MCF 10A (cell line): ENCODE data around the gene PTPRE. TPM values are rescaled to one million over a fixed set of nuclear protein-coding genes. Genes with fewer than 3 reads are reported as not detected.
A peak's percentile ranks its signal among the peaks of the same experiment; 100 is the strongest.

ENCODE experiments used
- BruUV-seq: library from RNA; stranded (reverse); fragments of 400-500 nt; replicated peaks from 2 replicates; lab custom pipeline; 2021; lab: Mats Ljungman, UMichigan
- CTCF ChIA-PET: fragments of 300-600 bp; sonication (Branson Sonifier 250); formaldehyde crosslinking; extraction: SDS; loops from one replicate; lab custom pipeline; 2021; ENCODE audit warnings: antibody characterized with exemption, inconsistent platforms; lab: Yijun Ruan, JAX
- POLR2A ChIA-PET: fragments of 300-600, 350-650 bp; sonication (Branson Sonifier 250); formaldehyde crosslinking; extraction: SDS; loops from one replicate; lab custom pipeline; 2020; ENCODE audit warnings: antibody characterized with exemption, inconsistent platforms; lab: Yijun Ruan, JAX
- DNase-seq: peaks from one replicate; pipeline ENCODE4 v3.0.0-alpha.2; 2018; ENCODE audit not compliant: unreplicated experiment
- H3K27ac Mint-ChIP-seq: one replicate; pipeline ENCODE4 v1.8.0; 2022; ENCODE audit warnings: mild to moderate bottlenecking, low read depth, mixed read lengths; ENCODE audit not compliant: unreplicated experiment
- H3K27me3 Mint-ChIP-seq: one replicate; pipeline ENCODE4 v1.8.0; 2022; ENCODE audit warnings: mixed read lengths; ENCODE audit not compliant: insufficient read depth, unreplicated experiment
- H3K36me3 Mint-ChIP-seq: one replicate; pipeline ENCODE4 v1.8.0; 2022; ENCODE audit warnings: mild to moderate bottlenecking, moderate library complexity, mixed read lengths; ENCODE audit not compliant: insufficient read depth, unreplicated experiment
- H3K4me1 Mint-ChIP-seq: one replicate; pipeline ENCODE4 v1.8.0; 2022; ENCODE audit warnings: mixed read lengths; ENCODE audit not compliant: insufficient read depth, unreplicated experiment
- H3K4me3 Mint-ChIP-seq: one replicate; pipeline ENCODE4 v1.8.0; 2022; ENCODE audit warnings: mild to moderate bottlenecking, moderate library complexity, mixed read lengths; ENCODE audit not compliant: unreplicated experiment
- H3K9me3 Mint-ChIP-seq: one replicate; pipeline ENCODE4 v1.8.0; 2022; ENCODE audit warnings: mixed read lengths; ENCODE audit not compliant: unreplicated experiment
- CTCF ChIP-seq: fragments of 200-600 bp; IDR thresholded peaks from one replicate; pipeline ENCODE4 v1.8.0; 2022; ENCODE audit warnings: antibody characterized with exemption, mild to moderate bottlenecking; ENCODE audit not compliant: unreplicated experiment
- intact Hi-C: fragments of 100-400 bp; cut with micrococcal nuclease; formaldehyde crosslinking; loops from 2 replicates; pipeline ENCODE4 v1.14.1; 2022
- total RNA-seq: library from RNA; stranded (reverse); gene quantifications from 2 replicates; pipeline ENCODE4 v1.2.3, GENCODE V29; 2022

The PTPRE gene
- total RNA-seq, 1 experiment from 2014 or later: 34.6 TPM

DNA sequence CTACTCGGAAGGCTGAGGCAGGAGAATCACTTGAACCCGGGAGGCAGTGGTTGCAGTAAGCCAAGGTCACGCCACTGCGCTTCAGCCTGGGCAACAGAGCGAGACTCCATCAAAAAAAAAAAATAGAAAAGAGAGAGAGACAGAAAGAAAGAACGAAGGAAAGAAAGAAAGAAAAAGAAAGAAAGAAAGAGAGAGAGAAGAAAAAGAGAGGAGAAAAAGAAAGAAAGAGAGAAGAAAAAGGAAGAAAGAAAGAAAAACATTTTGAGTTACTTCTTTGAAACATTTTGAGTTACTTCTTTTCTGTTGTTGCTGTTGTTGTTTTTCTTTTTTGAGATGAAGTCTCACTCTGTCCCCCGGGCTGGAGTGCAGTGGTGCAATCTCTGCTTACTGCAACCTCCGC lies 221.7 kb downstream of the PTPRE start:
- no peak for TF ChIP-seq CTCF
- no peak for DNase-seq
- Mint-ChIP-seq H3K4me3 (no peak overlapping the region), H3K36me3 (no peaks in the 10 kb centered on the region), H3K9me3 (no peaks in the 10 kb centered on the region), H3K4me1 (peaks cover 29% of the 10 kb centered on the region), H3K27me3 (no peaks in the 10 kb centered on the region), H3K27ac (peak overlapping the region; percentile 40)
- intact Hi-C loops: no loop called here
- CTCF ChIA-PET: interaction anchor here (0.6 to 1.2 kb wide), 3 partner anchors 10 to 222 kb away, joined by 3 read pairs; no protein-coding TSS in a partner anchor
- POLR2A ChIA-PET: interaction anchor here (1.0 kb wide), 1 partner anchor 14 kb away, joined by 3 read pairs; no protein-coding TSS in a partner anchor
- no TSS peak for BruUV-seq

GRCh38 chr10:128130051-128130450 lies 223.1 kb downstream of the PTPRE start:
- peak; percentile 59 for DNase-seq
- Mint-ChIP-seq H3K27me3 (no peaks in the 10 kb centered on the region), H3K4me1 (peaks cover 14% of the 10 kb centered on the region), H3K36me3 (no peaks in the 10 kb centered on the region), H3K27ac (peak overlapping the region; percentile 62), H3K9me3 (no peaks in the 10 kb centered on the region), H3K4me3 (no peak overlapping the region)
- ChIA-PET CTCF (interaction anchor here (0.6 to 1.5 kb wide), 5 partner anchors 20 to 210 kb away, joined by 3 to 6 read pairs (median 3); no protein-coding TSS in a partner anchor), POLR2A (interaction anchor here (0.8 kb wide), 1 partner anchor 14 kb away, joined by 4 read pairs; no protein-coding TSS in a partner anchor)
- TF ChIP-seq CTCF: no peak
- intact Hi-C loops: no loop called here
- no TSS peak for BruUV-seq

Other genes starting within 250 kb of the PTPRE start
- not detected in 2 replicates for gene FOXI2, start 169.9 kb upstream of the PTPRE start, total RNA-seq
- not detected in 2 replicates for gene CLRN3, start 14.2 kb upstream of the PTPRE start, total RNA-seq
- 40.4 and 81.4 TPM in 2 replicates for gene MKI67, start 219.3 kb downstream of the PTPRE start, total RNA-seq